Chondrocyte (in vitro differentiated cells): Measurements from ENCODE around the gene MAB21L2. TPM values are rescaled to one million over a fixed set of nuclear protein-coding genes. Genes with fewer than 3 reads are reported as not detected.

Experiments used
- DNase-seq: peaks from one replicate; pipeline ENCODE4 v3.0.0; 2021; ENCODE audit warnings: mixed read lengths, low spot score
- H3K27ac Mint-ChIP-seq: one replicate; pipeline ENCODE4 v1.8.0; 2021; ENCODE audit warnings: mild to moderate bottlenecking, moderate library complexity, mixed read lengths; ENCODE audit not compliant: unreplicated experiment
- H3K27me3 Mint-ChIP-seq: 2 replicates; pipeline ENCODE4 v1.8.0; 2021; ENCODE audit warnings: low read depth, mixed read lengths
- H3K36me3 Mint-ChIP-seq: 2 replicates; pipeline ENCODE4 v1.8.0; 2021; ENCODE audit warnings: low read depth, mixed read lengths
- H3K4me1 Mint-ChIP-seq: 2 replicates; pipeline ENCODE4 v1.8.0; 2021; ENCODE audit warnings: low read depth, mild to moderate bottlenecking, mixed read lengths
- H3K4me3 Mint-ChIP-seq: one replicate; pipeline ENCODE4 v1.8.0; 2021; ENCODE audit warnings: mild to moderate bottlenecking, moderate library complexity, mixed read lengths; ENCODE audit not compliant: unreplicated experiment
- H3K9me3 Mint-ChIP-seq: 2 replicates; pipeline ENCODE4 v1.8.0; 2021; ENCODE audit warnings: low read depth, mixed read lengths
- CTCF ChIP-seq: fragments of 200-600 bp; sonication (generic); IDR thresholded peaks from 2 replicates; pipeline ENCODE4 v1.5.0; 2021; ENCODE audit warnings: antibody characterized with exemption, mild to moderate bottlenecking, moderate library complexity
- total RNA-seq: library from RNA; stranded (reverse); gene quantifications from 3 replicates; pipeline ENCODE4 v1.2.1, GENCODE V29; 2021

Gene MAB21L2
- total RNA-seq, 1 donor from 2014 or later, result 4.2 TPM

DNA sequence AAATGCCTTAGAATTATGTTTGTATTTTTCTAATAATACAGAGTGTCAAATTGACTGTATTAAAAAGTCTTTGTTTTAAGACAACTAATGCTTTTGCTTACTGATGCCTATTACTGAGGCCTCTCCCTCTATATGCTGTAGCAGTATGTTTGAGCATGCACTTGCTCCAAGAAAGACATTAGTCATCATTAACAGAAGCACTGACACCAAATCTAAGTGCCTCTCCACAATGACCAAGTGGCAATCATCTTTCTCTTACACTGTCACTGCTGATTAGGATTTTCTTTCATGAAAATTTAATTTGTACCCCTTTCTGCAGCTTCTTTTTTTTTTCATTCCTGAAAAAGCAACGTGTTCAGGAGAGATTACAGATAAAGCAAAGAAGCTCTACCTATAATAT is 11.1 kb upstream of the MAB21L2 start:
- Mint-ChIP-seq H3K36me3 (no peaks in the 10 kb centered on the region), H3K27ac (no peak overlapping the region), H3K4me3 (no peak overlapping the region), H3K4me1 (peaks cover 26% of the 10 kb centered on the region), H3K9me3 (no peaks in the 10 kb centered on the region), H3K27me3 (no peaks in the 10 kb centered on the region)
- no peak for TF ChIP-seq CTCF
- no peak for DNase-seq

DNA sequence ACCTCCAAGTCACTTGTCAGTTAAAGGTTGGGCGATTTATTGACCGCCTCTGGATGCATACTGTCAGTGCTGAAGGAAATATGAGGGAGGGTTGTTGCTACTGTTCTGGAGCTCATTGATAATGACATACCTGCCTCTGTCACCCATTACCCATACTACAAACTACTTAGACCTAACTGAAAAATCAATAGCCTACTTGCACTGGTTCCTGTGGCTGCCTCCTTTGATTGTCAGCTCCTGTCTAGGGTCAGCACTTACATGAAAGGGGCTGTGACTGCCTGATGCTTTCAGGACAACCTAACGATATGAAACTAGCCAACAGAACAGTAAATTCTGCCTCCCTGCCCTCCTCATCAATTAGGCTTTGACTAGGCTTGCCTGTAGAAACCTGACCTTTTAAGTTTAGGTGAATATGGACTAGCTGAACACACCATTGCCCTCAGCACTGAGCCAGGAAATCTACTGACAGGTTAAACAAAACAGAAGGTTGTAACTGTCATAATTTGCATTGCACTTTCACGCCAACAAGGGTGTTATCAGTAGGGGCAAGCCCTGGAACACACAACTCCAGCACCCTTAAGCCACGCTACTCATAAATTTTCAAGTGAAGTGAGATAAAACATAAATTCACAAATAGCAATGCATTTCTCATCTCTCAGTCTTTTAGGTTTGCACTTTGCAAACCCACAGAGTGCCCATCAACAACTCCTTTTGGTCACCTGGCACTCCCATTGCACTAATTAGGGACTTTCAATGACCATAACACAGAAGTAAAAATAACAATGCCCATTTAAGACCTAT is 9.0 kb upstream of the MAB21L2 start:
- DNase-seq, result no peak
- no peaks in the 10 kb centered on the region for H3K36me3 Mint-ChIP-seq
- TF ChIP-seq CTCF, result no peak
- H3K4me3 Mint-ChIP-seq, result no peak overlapping the region
- H3K27ac Mint-ChIP-seq, result no peak overlapping the region
- H3K4me1 Mint-ChIP-seq, result peaks cover 29% of the 10 kb centered on the region
- H3K9me3 Mint-ChIP-seq, result no peaks in the 10 kb centered on the region
- no peaks in the 10 kb centered on the region for H3K27me3 Mint-ChIP-seq

GRCh38 chr4:150573534-150573933 is 8.4 kb upstream of the MAB21L2 start:
- H3K4me3 Mint-ChIP-seq, result no peak overlapping the region

DNA sequence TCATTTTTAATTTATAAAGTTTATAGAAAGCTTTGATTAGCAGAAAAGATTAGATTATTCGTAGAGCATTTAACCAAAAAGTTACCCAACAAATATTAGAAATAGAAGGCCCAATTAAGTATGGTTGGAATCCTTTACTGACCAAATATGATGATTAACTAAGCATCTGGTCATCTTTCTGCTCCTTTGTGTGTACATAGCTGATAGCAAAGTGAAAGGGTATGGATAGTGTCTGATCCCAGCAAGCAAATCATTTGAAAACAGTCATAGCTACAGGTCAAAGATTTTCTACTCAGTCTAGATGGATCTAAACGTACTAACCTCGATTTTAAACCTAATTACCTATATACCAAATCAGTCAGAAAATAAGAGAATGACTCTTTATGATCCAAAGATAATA is 7.3 kb upstream of the MAB21L2 start:
- H3K4me3 Mint-ChIP-seq, result no peak overlapping the region
- no peaks in the 10 kb centered on the region for H3K36me3 Mint-ChIP-seq
- H3K4me1 Mint-ChIP-seq, result peaks cover 37% of the 10 kb centered on the region
- TF ChIP-seq CTCF, result no peak
- no peaks in the 10 kb centered on the region for H3K27me3 Mint-ChIP-seq
- no peak overlapping the region for H3K27ac Mint-ChIP-seq
- no peaks in the 10 kb centered on the region for H3K9me3 Mint-ChIP-seq
- DNase-seq, result no peak

More at GRCh38 chr4:150573534-150573933, 8.4 kb upstream of the MAB21L2 start:
- Mint-ChIP-seq H3K27ac (peak overlapping the region; percentile 17), H3K9me3 (no peaks in the 10 kb centered on the region), H3K27me3 (no peaks in the 10 kb centered on the region), H3K4me1 (peaks cover 31% of the 10 kb centered on the region), H3K36me3 (no peaks in the 10 kb centered on the region)
- no peak for TF ChIP-seq CTCF
- DNase-seq, result no peak

DNA sequence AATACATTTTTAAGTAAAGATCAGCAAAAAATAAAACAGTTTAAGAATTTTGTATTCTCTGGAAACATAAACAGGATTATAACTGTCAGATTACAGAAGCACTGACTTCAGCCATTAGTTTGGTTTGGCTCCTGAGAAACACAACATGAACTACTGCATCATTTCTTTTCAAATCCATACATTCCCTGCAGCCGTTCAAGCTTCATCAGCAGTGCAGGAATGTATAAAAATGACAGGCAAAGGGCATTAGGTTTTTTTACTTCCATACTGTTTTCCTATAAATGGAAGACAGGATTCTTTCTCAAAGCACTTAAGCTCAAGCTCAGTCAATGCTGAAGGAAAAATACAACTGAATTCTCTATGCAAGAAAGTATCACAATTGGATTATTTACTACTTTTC is 4.2 kb upstream of the MAB21L2 start:
- Mint-ChIP-seq H3K27me3 (no peaks in the 10 kb centered on the region), H3K27ac (no peak overlapping the region), H3K4me3 (no peak overlapping the region), H3K36me3 (no peaks in the 10 kb centered on the region), H3K9me3 (no peaks in the 10 kb centered on the region), H3K4me1 (peaks cover 53% of the 10 kb centered on the region)
- no peak for TF ChIP-seq CTCF
- no peak for DNase-seq
